ENCODE results near the gene ABCA4. TPM values are rescaled to one million over a fixed set of nuclear protein-coding genes. Genes with fewer than 3 reads are reported as not detected.

Gene ABCA4
- total RNA-seq, 1 experiment from 2014 or later: 1.5 TPM

GRCh38 chr1:94103608-94104007 lies 17.3 kb downstream of the ABCA4 start:
- CTCF ChIA-PET: no interaction called here
- ATAC-seq: no peak
- intact Hi-C loops (cut with micrococcal nuclease; ENCODE audit: unreplicated experiment): no loop called here

GRCh38 chr1:94101613-94102525 lies 19.1 kb downstream of the ABCA4 start:
- in situ Hi-C loops (cut with HindIII; ENCODE audit: low pct_unique_long_range_greater_than_20kb, low sequenced_read_pairs): no loop called here
- H3K36me3 ChIP-seq (ENCODE audit: control insufficient read depth, insufficient read depth, low read length): no peaks in the 10 kb centered on the region
- H3K27ac ChIP-seq (ENCODE audit: low read length): peak overlapping the region; percentile 77
- BruUV-seq (replicated peaks): no TSS peak
- H3K4me3 ChIP-seq (ENCODE audit: low read depth in 2 of 2, low read length in 2 of 2): no peak overlapping the region
- DNase-seq (ENCODE audit: low read depth, low spot score) (no peak), ATAC-seq (peak; percentile 76)
- ChIA-PET POLR2A (no interaction called here), CTCF (no interaction called here)
- peaks cover 40% of the 10 kb centered on the region for H3K4me1 ChIP-seq (ENCODE audit: control insufficient read depth, insufficient read depth, low read length)
- intact Hi-C loops (cut with micrococcal nuclease; ENCODE audit: unreplicated experiment): no loop called here
- H3K27me3 ChIP-seq (ENCODE audit: control insufficient read depth, insufficient read depth, low read length): no peaks in the 10 kb centered on the region
- H3K9me3 ChIP-seq (ENCODE audit: control insufficient read depth, insufficient read depth, low read depth, low read length): no peaks in the 10 kb centered on the region
- no peak for TF ChIP-seq TCF7L2 (IDR thresholded peaks at IDR 0.05; ENCODE audit: low read depth, low read length)
- no peak for TF ChIP-seq POLR2AphosphoS5 (IDR thresholded peaks at IDR 0.05; ENCODE audit: low read depth, low read length)
- TF ChIP-seq REST (IDR thresholded peaks at IDR 0.05; ENCODE audit: insufficient read depth in 1 of 2, low read depth in 2 of 2, low read length in 1 of 2): no peak
- TF ChIP-seq CTCF (IDR thresholded peaks at IDR 0.05): no peak
- no peak for TF ChIP-seq SIN3A (IDR thresholded peaks at IDR 0.05; ENCODE audit: borderline replicate concordance, insufficient read depth, low read depth, low read length)

More at GRCh38 chr1:94103608-94104007, 17.3 kb downstream of the ABCA4 start:
- Histone ChIP-seq H3K36me3 (ENCODE audit: control insufficient read depth, insufficient read depth, low read length) (no peaks in the 10 kb centered on the region), H3K27me3 (ENCODE audit: control insufficient read depth, insufficient read depth, low read length) (no peaks in the 10 kb centered on the region), H3K4me1 (ENCODE audit: control insufficient read depth, insufficient read depth, low read length) (peaks cover 34% of the 10 kb centered on the region), H3K4me3 (ENCODE audit: low read depth in 2 of 2, low read length in 2 of 2) (no peak overlapping the region), H3K27ac (ENCODE audit: low read length) (peak overlapping the region; percentile 77), H3K9me3 (ENCODE audit: control insufficient read depth, insufficient read depth, low read depth, low read length) (no peaks in the 10 kb centered on the region)
- no TSS peak for BruUV-seq (replicated peaks)
- in situ Hi-C loops (cut with HindIII; ENCODE audit: low pct_unique_long_range_greater_than_20kb, low sequenced_read_pairs): no loop called here
- POLR2A ChIA-PET: no interaction called here
- DNase-seq (ENCODE audit: low read depth, low spot score): no peak
- TF ChIP-seq POLR2AphosphoS5 (IDR thresholded peaks at IDR 0.05; ENCODE audit: low read depth, low read length) (no peak), SIN3A (IDR thresholded peaks at IDR 0.05; ENCODE audit: borderline replicate concordance, insufficient read depth, low read depth, low read length) (no peak), CTCF (IDR thresholded peaks at IDR 0.05) (no peak), TCF7L2 (IDR thresholded peaks at IDR 0.05; ENCODE audit: low read depth, low read length) (no peak), REST (IDR thresholded peaks at IDR 0.05; ENCODE audit: insufficient read depth in 1 of 2, low read depth in 2 of 2, low read length in 1 of 2) (no peak)

Data from Panc1 (cell line).